ENCODE data around the gene KEL. TPM values are rescaled to one million over a fixed set of nuclear protein-coding genes. Genes with fewer than 3 reads are reported as not detected.

KEL gene
- total and polyA plus RNA-seq, 2 experiments from 2014 or later, result 8.7 to 12.8 TPM

DNA sequence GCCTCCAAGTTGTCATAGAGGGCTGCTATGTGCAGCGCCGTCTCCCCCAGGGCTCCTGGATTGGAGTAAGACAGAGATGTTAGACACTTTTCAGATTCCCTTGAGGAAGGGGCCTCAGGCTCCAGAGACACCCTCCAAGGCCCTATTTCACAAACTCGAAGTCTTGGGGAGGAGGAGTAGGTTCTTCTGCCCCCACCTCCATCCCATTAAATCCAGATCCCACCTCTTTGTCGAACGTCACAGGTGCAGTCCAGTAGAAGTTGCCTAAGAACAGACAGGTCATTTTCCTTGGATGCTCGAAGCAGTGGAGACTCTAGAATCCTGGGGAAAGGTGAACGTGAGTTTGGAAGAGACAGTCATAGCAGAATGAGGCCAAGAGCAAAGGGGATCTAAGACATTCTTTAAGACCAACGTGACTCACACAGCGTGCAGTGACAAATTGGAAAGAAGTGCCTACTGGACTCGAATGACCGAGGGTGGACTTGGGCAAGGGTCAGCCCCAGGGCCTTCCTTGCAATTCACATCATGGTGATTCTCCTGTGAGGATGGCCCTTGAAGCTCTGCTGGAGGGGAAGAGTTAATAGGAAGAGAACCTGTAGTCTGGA lies 31.9 kb downstream of the KEL start:
- WGBS (ENCODE audit: low lambda C conversion rate, missing lambda C conversion rate), result 94% methylated on average over 11 of the region's 11 CpGs
- no peaks in the 10 kb centered on the region for H3K27me3 ChIP-seq

DNA sequence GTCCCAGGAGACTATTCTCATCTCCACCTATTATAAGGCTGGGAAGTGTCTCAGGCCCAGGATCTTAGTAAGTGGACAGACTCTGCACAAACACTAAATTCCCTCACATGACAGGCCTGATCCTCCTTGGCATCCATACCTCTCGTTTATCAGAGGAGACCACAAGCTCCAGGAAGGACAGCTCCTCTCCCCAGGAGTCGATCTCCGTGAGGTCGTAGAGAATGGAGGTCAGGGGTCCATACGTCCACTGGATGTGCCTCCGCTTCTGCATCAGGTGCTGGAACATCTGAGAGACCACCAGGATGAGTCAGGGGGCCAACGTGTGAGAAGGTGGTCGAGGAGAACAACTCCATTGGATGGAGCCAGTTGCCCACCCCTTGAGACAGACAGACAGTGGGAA lies 34.2 kb downstream of the KEL start:
- Histone ChIP-seq H3K36me3 (replicated peaks; ENCODE audit: insufficient read depth, low read depth) (no peaks in the 10 kb centered on the region), H4K20me1 (ENCODE audit: insufficient read depth, poor library complexity, severe bottlenecking) (no peaks in the 10 kb centered on the region), H3K79me2 (no peaks in the 10 kb centered on the region), H3K9me3 (ENCODE audit: low read depth) (no peaks in the 10 kb centered on the region), H3K9me2 (replicated peaks; ENCODE audit: insufficient read depth) (no peaks in the 10 kb centered on the region), H3K4me2 (no peak overlapping the region), H3K4me1 (ENCODE audit: insufficient read depth) (peaks cover 6% of the 10 kb centered on the region), H3K27me3 (no peaks in the 10 kb centered on the region), H2AFZ (no peak overlapping the region), H3K4me3 (no peak overlapping the region), H3K27ac (no peak overlapping the region)
- TF ChIP-seq, protein P1, sequence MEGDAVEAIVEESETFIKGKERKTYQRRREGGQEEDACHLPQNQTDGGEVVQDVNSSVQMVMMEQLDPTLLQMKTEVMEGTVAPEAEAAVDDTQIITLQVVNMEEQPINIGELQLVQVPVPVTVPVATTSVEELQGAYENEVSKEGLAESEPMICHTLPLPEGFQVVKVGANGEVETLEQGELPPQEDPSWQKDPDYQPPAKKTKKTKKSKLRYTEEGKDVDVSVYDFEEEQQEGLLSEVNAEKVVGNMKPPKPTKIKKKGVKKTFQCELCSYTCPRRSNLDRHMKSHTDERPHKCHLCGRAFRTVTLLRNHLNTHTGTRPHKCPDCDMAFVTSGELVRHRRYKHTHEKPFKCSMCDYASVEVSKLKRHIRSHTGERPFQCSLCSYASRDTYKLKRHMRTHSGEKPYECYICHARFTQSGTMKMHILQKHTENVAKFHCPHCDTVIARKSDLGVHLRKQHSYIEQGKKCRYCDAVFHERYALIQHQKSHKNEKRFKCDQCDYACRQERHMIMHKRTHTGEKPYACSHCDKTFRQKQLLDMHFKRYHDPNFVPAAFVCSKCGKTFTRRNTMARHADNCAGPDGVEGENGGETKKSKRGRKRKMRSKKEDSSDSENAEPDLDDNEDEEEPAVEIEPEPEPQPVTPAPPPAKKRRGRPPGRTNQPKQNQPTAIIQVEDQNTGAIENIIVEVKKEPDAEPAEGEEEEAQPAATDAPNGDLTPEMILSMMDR (IDR thresholded peaks at IDR 0.05; ENCODE audit: poor library complexity), result no peak
- no peak for TF ChIP-seq EZH2 (IDR thresholded peaks at IDR 0.05; ENCODE audit: borderline replicate concordance)
- no peak for TF ChIP-seq EZH2phosphoT487 (IDR thresholded peaks at IDR 0.05; ENCODE audit: low read depth, severe bottlenecking, unreplicated experiment)
- DNase-seq (ENCODE audit: low spot score), result no peak
- WGBS (ENCODE audit: low lambda C conversion rate, missing lambda C conversion rate), result 79% methylated on average over 8 of the region's 8 CpGs

More for the DNA sequence above, 31.9 kb downstream of the KEL start:
- Histone ChIP-seq H3K4me2 (no peak overlapping the region), H3K9me2 (replicated peaks; ENCODE audit: insufficient read depth) (no peaks in the 10 kb centered on the region), H3K36me3 (replicated peaks; ENCODE audit: insufficient read depth, low read depth) (no peaks in the 10 kb centered on the region), H3K4me3 (no peak overlapping the region), H3K4me1 (ENCODE audit: insufficient read depth) (no peaks in the 10 kb centered on the region), H3K27ac (no peak overlapping the region), H3K9me3 (ENCODE audit: low read depth) (no peaks in the 10 kb centered on the region), H2AFZ (no peak overlapping the region), H4K20me1 (ENCODE audit: insufficient read depth, poor library complexity, severe bottlenecking) (no peaks in the 10 kb centered on the region), H3K79me2 (no peaks in the 10 kb centered on the region)
- no peak for TF ChIP-seq EZH2phosphoT487 (IDR thresholded peaks at IDR 0.05; ENCODE audit: low read depth, severe bottlenecking, unreplicated experiment)
- no peak for TF ChIP-seq EZH2 (IDR thresholded peaks at IDR 0.05; ENCODE audit: borderline replicate concordance)
- TF ChIP-seq, protein P1 (IDR thresholded peaks at IDR 0.05; ENCODE audit: poor library complexity), result no peak
- no peak for DNase-seq (ENCODE audit: low spot score)

DNA sequence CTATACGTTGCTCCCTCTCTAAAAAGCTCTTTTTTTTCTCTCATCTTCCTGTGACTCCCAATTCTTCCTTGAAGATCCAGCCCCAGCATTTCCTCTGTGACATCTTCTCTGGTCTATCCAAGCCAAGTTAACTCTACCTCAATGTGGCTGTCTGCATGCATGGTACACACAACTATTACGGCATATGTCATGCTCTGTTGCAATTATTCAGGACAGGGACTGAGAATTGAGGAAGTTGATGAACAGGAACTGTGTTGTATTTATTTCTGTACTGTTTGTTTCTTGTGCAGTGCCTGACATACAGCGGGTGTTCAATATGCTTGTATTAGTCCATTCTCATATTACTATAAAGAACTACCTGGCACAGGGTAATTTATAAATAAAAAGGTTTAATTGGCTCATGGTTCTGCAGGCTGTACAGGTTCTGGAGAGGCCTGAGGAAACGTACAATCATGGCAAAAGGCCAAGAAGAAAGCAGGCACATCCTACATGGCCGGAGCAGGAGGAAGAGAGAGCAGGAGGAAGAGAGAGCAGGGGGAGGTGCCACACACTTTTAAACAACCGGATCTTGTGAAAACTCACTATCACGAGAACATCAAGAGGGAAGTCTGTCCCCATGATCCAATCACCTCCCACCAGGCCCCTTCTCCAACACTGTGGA lies 34.9 kb downstream of the KEL start:
- Histone ChIP-seq H3K79me2 (no peaks in the 10 kb centered on the region), H3K36me3 (replicated peaks; ENCODE audit: insufficient read depth, low read depth) (no peaks in the 10 kb centered on the region), H3K27ac (no peak overlapping the region), H3K4me1 (ENCODE audit: insufficient read depth) (peaks cover 9% of the 10 kb centered on the region), H4K20me1 (ENCODE audit: insufficient read depth, poor library complexity, severe bottlenecking) (no peaks in the 10 kb centered on the region), H3K9me3 (ENCODE audit: low read depth) (no peaks in the 10 kb centered on the region), H3K4me3 (no peak overlapping the region), H3K4me2 (no peak overlapping the region), H3K27me3 (no peaks in the 10 kb centered on the region), H2AFZ (no peak overlapping the region), H3K9me2 (replicated peaks; ENCODE audit: insufficient read depth) (no peaks in the 10 kb centered on the region)
- 79% methylated on average over 7 of the region's 7 CpGs for WGBS (ENCODE audit: low lambda C conversion rate, missing lambda C conversion rate)
- no peak for DNase-seq (ENCODE audit: low spot score)
- TF ChIP-seq EZH2 (IDR thresholded peaks at IDR 0.05; ENCODE audit: borderline replicate concordance) (no peak), EZH2phosphoT487 (IDR thresholded peaks at IDR 0.05; ENCODE audit: low read depth, severe bottlenecking, unreplicated experiment) (no peak)
- TF ChIP-seq, protein P1 (IDR thresholded peaks at IDR 0.05; ENCODE audit: poor library complexity), result no peak
